Cardiac muscle cell (in vitro differentiated cells and primary cell): ENCODE data around the gene TMEM185A. TPM values are rescaled to one million over a fixed set of nuclear protein-coding genes. Genes with fewer than 3 reads are reported as not detected.
"Not testable (repeated sequence)": the region's sequence is repeated elsewhere in the genome, so short reads cannot be mapped to it uniquely, and the experiment has no call there.

ENCODE experiments used
- DNase-seq, 2 donors: peaks; one replicate each; pipeline versions ENCODE4 v3.0.0 to v3.0.0-alpha.2; 2010 to 2017; ENCODE audit warnings: low read depth in 1 of 2, low spot score in 1 of 2
- H3K27ac ChIP-seq: fragments of 200-600 bp; sonication (generic); 2 replicates; pipeline ENCODE4 v1.5.1; 2016
- H3K27me3 ChIP-seq: fragments of 200-600 bp; sonication (generic); 2 replicates; pipeline ENCODE4 v1.6.0; 2016; ENCODE audit warnings: control low read depth
- H3K36me3 ChIP-seq: fragments of 200-600 bp; sonication (generic); 2 replicates; pipeline ENCODE4 v1.5.1; 2016; ENCODE audit warnings: control low read depth
- H3K4me1 ChIP-seq: fragments of 200-600 bp; sonication (generic); 2 replicates; pipeline ENCODE4 v1.8.1; 2017; ENCODE audit warnings: low read depth, mild to moderate bottlenecking, mixed run types
- H3K4me3 ChIP-seq: fragments of 200-600 bp; sonication (generic); 2 replicates; pipeline ENCODE4 v1.5.1; 2016; ENCODE audit warnings: mild to moderate bottlenecking
- H3K9me3 ChIP-seq: fragments of 200-600 bp; sonication (generic); 2 replicates; pipeline ENCODE4 v1.5.1; 2017; ENCODE audit warnings: low read depth, mild to moderate bottlenecking, control low read depth
- CTCF ChIP-seq: IDR thresholded peaks from 2 replicates; pipeline ENCODE4 v1.5.1; 2012; ENCODE audit warnings: low read depth, mild to moderate bottlenecking, low read length
- polyA plus RNA-seq: library from polyadenylated mRNA; unstranded; fragments of >200 nt; fragmentation: Nextera tagmentation; extraction: Ambion mirVana; gene quantifications from 2 replicates; pipeline ENCODE4 v1.2.1, GENCODE V29; 2016
- total RNA-seq: library from RNA; depleted of rRNA; stranded (reverse); fragments of >200 nt; gene quantifications from 2 replicates; pipeline ENCODE4 v1.2.3, GENCODE V29; 2016

Gene TMEM185A
- total and polyA plus RNA-seq, 2 experiments from 2014 or later: 84.3 to 107 TPM

GRCh38 chrX:149567621-149568417 is 63.8 kb downstream of the TMEM185A start:
- TF ChIP-seq CTCF: no peak
- DNase-seq: no peak
- Histone ChIP-seq H3K4me3 (no peak overlapping the region), H3K27me3 (no peaks in the 10 kb centered on the region), H3K4me1 (no peaks in the 10 kb centered on the region), H3K36me3 (no peaks in the 10 kb centered on the region), H3K27ac (no peak overlapping the region), H3K9me3 (no peaks in the 10 kb centered on the region)

GRCh38 chrX:149563359-149563758 is 68.2 kb downstream of the TMEM185A start:
- Histone ChIP-seq H3K27ac (no peak overlapping the region), H3K27me3 (no peaks in the 10 kb centered on the region), H3K4me3 (no peak overlapping the region), H3K4me1 (no peaks in the 10 kb centered on the region), H3K36me3 (no peaks in the 10 kb centered on the region), H3K9me3 (no peaks in the 10 kb centered on the region)
- no peak for DNase-seq
- no peak for TF ChIP-seq CTCF

- H3K4me1 ChIP-seq, H3K4me3 ChIP-seq, H3K36me3 ChIP-seq, DNase-seq, H3K9me3 ChIP-seq, H3K27ac ChIP-seq, H3K27me3 ChIP-seq: not testable (repeated sequence)
Observed at GRCh38 chrX:149555251-149555650, 76.3 kb downstream of the TMEM185A start.

GRCh38 chrX:149551939-149552248 is 79.7 kb downstream of the TMEM185A start:
- H3K4me3 ChIP-seq, DNase-seq, H3K27ac ChIP-seq, H3K36me3 ChIP-seq, H3K27me3 ChIP-seq, H3K4me1 ChIP-seq, H3K9me3 ChIP-seq: not testable (repeated sequence)

GRCh38 chrX:149551245-149551938 is 80.2 kb downstream of the TMEM185A start:
- not testable (repeated sequence) for H3K4me1 ChIP-seq, H3K27ac ChIP-seq, H3K9me3 ChIP-seq, DNase-seq, H3K36me3 ChIP-seq, H3K27me3 ChIP-seq, H3K4me3 ChIP-seq

- not testable (repeated sequence) for H3K36me3 ChIP-seq, H3K27ac ChIP-seq, H3K4me1 ChIP-seq, H3K4me3 ChIP-seq, H3K27me3 ChIP-seq, DNase-seq, H3K9me3 ChIP-seq
Observed at GRCh38 chrX:149550454-149550853, 81.1 kb downstream of the TMEM185A start.

- not testable (repeated sequence) for DNase-seq
Observed at GRCh38 chrX:149549701-149550100, 81.9 kb downstream of the TMEM185A start, which contains the start of gene HSFX3. HSFX3 (minus strand) TSS chrX:149549924; CDS start chrX:149549852, 72 bp downstream.

GRCh38 chrX:149547782-149548181 is 83.8 kb downstream of the TMEM185A start:
- not testable (repeated sequence) for H3K9me3 ChIP-seq, DNase-seq, H3K4me1 ChIP-seq, H3K36me3 ChIP-seq, H3K27me3 ChIP-seq, H3K4me3 ChIP-seq, H3K27ac ChIP-seq

More at GRCh38 chrX:149549701-149550100, 81.9 kb downstream of the TMEM185A start, which contains the start of gene HSFX3:
- H3K4me3 ChIP-seq, H3K4me1 ChIP-seq, H3K27ac ChIP-seq, H3K36me3 ChIP-seq, H3K27me3 ChIP-seq, H3K9me3 ChIP-seq: not testable (repeated sequence)

GRCh38 chrX:149546962-149547361 is 84.6 kb downstream of the TMEM185A start:
- H3K4me3 ChIP-seq, H3K27me3 ChIP-seq, H3K27ac ChIP-seq, H3K36me3 ChIP-seq, H3K4me1 ChIP-seq, H3K9me3 ChIP-seq, DNase-seq: not testable (repeated sequence)
